H1 (cell line): ENCODE data around the gene PRRC2C. TPM values are rescaled to one million over a fixed set of nuclear protein-coding genes. Genes with fewer than 3 reads are reported as not detected.

ENCODE experiments used
- SAP30 ChIP-seq: fragments of 300-600 bp; sonication (generic); IDR thresholded peaks from 2 replicates; pipeline ENCODE4 v1.7.1; 2012; ENCODE audit warnings: low read length, moderate library complexity, mild to moderate bottlenecking, inconsistent platforms; ENCODE audit not compliant: insufficient read depth, insufficient replicate concordance
- polyA plus RNA-seq, 7 experiments: library from polyadenylated mRNA; depleted of rRNA in 3 of 7; stranded (reverse) in 5 of 7; unstranded in 2 of 7; fragments of >200 nt in 5 of 7; fragments of 200-250 nt in 2 of 7; gene quantifications; 1 replicate in 5 of 7; 2 replicates in 1 of 7; 4 replicates in 1 of 7; pipeline versions ENCODE4 v1.2.1 to v1.2.3, GENCODE V29; 2011 to 2013; ENCODE audit warnings: missing spikeins in 2 of 7, mixed read lengths in 2 of 7
- total RNA-seq: library from RNA; stranded (reverse); fragmentation: NEBNext Ultra II Directional; extraction: Animal tissue kit (Norgen Biotek cat#: 25700); gene quantifications from 2 replicates; pipeline ENCODE4 v1.2.1, GENCODE V29; 2021

Gene PRRC2C
- total and polyA plus RNA-seq, 2 of the 8 experiments (the other 6 are each of a cell fraction or from before 2014, with no cell fraction given), result 125 to 264 TPM

- no peak for TF ChIP-seq SAP30
Measured at GRCh38 chr1:171600862-171601261, 115.5 kb downstream of the PRRC2C start (continued).
